Natural killer cell (primary cell): ENCODE measurements around the gene PTPRN2. TPM values are rescaled to one million over a fixed set of nuclear protein-coding genes. Genes with fewer than 3 reads are reported as not detected.

Source experiments
- ATAC-seq, 3 donors: fragments of 150-1000 bp in 2 of 3; fragments of 200-7000 bp in 1 of 3; cut with Tn5 transposase; 1 replicate in 1 of 3; 2 replicates in 2 of 3; pipeline ENCODE4 v1.10.0; 2021; ENCODE audit warnings: mild to moderate bottlenecking in 2 of 3, moderate library complexity in 2 of 3
- DNase-seq, 2 donors: peaks; one replicate each; pipeline versions ENCODE4 v3.0.0 to v3.0.0-alpha.2; 2013 to 2021; ENCODE audit warnings: mixed read lengths in 1 of 2
- H3K27ac ChIP-seq: one replicate; pipeline ENCODE4 v1.5.1; 2013; ENCODE audit warnings: mild to moderate bottlenecking, low read length
- H3K27me3 ChIP-seq: one replicate; pipeline ENCODE4 v1.6.1; 2013; ENCODE audit warnings: low read length; ENCODE audit not compliant: control insufficient read depth, insufficient read depth
- H3K36me3 ChIP-seq: one replicate; pipeline ENCODE4 v1.6.1; 2013; ENCODE audit warnings: low read length; ENCODE audit not compliant: control insufficient read depth, insufficient read depth
- H3K4me1 ChIP-seq: one replicate; pipeline ENCODE4 v1.6.1; 2013; ENCODE audit warnings: low read length; ENCODE audit not compliant: control insufficient read depth, insufficient read depth
- H3K4me3 ChIP-seq: one replicate; pipeline ENCODE4 v1.5.1; 2013; ENCODE audit warnings: low read length
- H3K9me3 ChIP-seq: one replicate; pipeline ENCODE4 v1.6.1; 2013; ENCODE audit warnings: low read length; ENCODE audit not compliant: control insufficient read depth, insufficient read depth
- H3K27ac Mint-ChIP-seq, 2 donors: one replicate each; pipeline ENCODE4 v1.8.0; 2022; ENCODE audit warnings: mild to moderate bottlenecking in 2 of 2, mixed read lengths in 2 of 2, moderate library complexity in 1 of 2
- H3K27me3 Mint-ChIP-seq, 2 donors: one replicate each; pipeline ENCODE4 v1.8.0; 2022; ENCODE audit warnings: low read depth in 2 of 2, mixed read lengths in 2 of 2
- H3K36me3 Mint-ChIP-seq: one replicate; pipeline ENCODE4 v1.8.0; 2022; ENCODE audit warnings: mixed read lengths
- H3K4me1 Mint-ChIP-seq, 2 donors: one replicate each; pipeline ENCODE4 v1.8.0; 2022; ENCODE audit warnings: mixed read lengths in 2 of 2
- H3K4me3 Mint-ChIP-seq: one replicate; pipeline ENCODE4 v1.8.0; 2022; ENCODE audit warnings: mild to moderate bottlenecking, moderate library complexity, mixed read lengths
- H3K9me3 Mint-ChIP-seq, 2 donors: one replicate each; pipeline ENCODE4 v1.8.0; 2022; ENCODE audit warnings: mixed read lengths in 2 of 2
- CTCF ChIP-seq: fragments of 200-600 bp; IDR thresholded peaks from one replicate; pipeline ENCODE4 v1.8.0; 2022; ENCODE audit warnings: antibody characterized with exemption
- WGBS: methylation state at CpG from one replicate; pipeline ENCODE4 v1.1.7; 2013; ENCODE audit warnings: missing lambda C conversion rate; ENCODE audit not compliant: insufficient coverage; 5-methylcytosine and 5-hydroxymethylcytosine counted together
- intact Hi-C: fragments of 100-400 bp; cut with micrococcal nuclease; formaldehyde crosslinking; loops from one replicate; pipeline ENCODE4 v1.14.2; 2022
- total RNA-seq, 4 donors: library from RNA; stranded (reverse); fragments of 120-200 nt in 1 of 4; gene quantifications; one replicate each; pipeline versions ENCODE4 v1.2.3 to v1.2.4, GENCODE V29; 2013 to 2022

Gene PTPRN2
- total RNA-seq, 3 donors from 2014 or later (not counting 1 experiment from before 2014, with no cell fraction given): 1.3 to 2.5 (median 1.9) TPM

GRCh38 chr7:158484801-158485531, 102.7 kb downstream of the PTPRN2 start:
- Histone ChIP-seq H3K27me3 (no peaks in the 10 kb centered on the region), H3K36me3 (no peaks in the 10 kb centered on the region), H3K27ac (no peak overlapping the region), H3K4me1 (no peaks in the 10 kb centered on the region), H3K9me3 (no peaks in the 10 kb centered on the region), H3K4me3 (no peak overlapping the region)
- TF ChIP-seq CTCF: no peak
- WGBS: 95% methylated on average over 39 of the region's 50 CpGs
- no peak for ATAC-seq
- H3K27me3 Mint-ChIP-seq: no peaks in the 10 kb centered on the region
- no peak overlapping the region for H3K4me3 Mint-ChIP-seq
- H3K9me3 Mint-ChIP-seq: no peaks in the 10 kb centered on the region
- DNase-seq: no peak
- intact Hi-C loops: no loop called here
- no peaks in the 10 kb centered on the region for H3K4me1 Mint-ChIP-seq
- H3K27ac Mint-ChIP-seq: no peak overlapping the region
- no peaks in the 10 kb centered on the region for H3K36me3 Mint-ChIP-seq

- WGBS: 93% methylated on average over 3 of the region's 3 CpGs
- intact Hi-C loops: no loop called here
- no peaks in the 10 kb centered on the region for H3K36me3 Mint-ChIP-seq
- H3K4me3 ChIP-seq: no peak overlapping the region
- no peak for DNase-seq
- no peaks in the 10 kb centered on the region for H3K27me3 Mint-ChIP-seq
- no peaks in the 10 kb centered on the region for H3K9me3 Mint-ChIP-seq
- H3K36me3 ChIP-seq: no peaks in the 10 kb centered on the region
- ATAC-seq: no peak
- H3K9me3 ChIP-seq: no peaks in the 10 kb centered on the region
- no peak overlapping the region for H3K27ac ChIP-seq
- no peaks in the 10 kb centered on the region for H3K4me1 ChIP-seq
- no peaks in the 10 kb centered on the region for H3K27me3 ChIP-seq
- TF ChIP-seq CTCF: no peak
- no peak overlapping the region for H3K27ac Mint-ChIP-seq
- no peaks in the 10 kb centered on the region for H3K4me1 Mint-ChIP-seq
- no peak overlapping the region for H3K4me3 Mint-ChIP-seq
These were observed 105.1 kb downstream of the PTPRN2 start for GRCh38 chr7:158482480-158482879.

GRCh38 chr7:158479664-158480025, 108.0 kb downstream of the PTPRN2 start:
- H3K9me3 Mint-ChIP-seq: no peaks in the 10 kb centered on the region
- H3K27ac Mint-ChIP-seq: no peak overlapping the region
- TF ChIP-seq CTCF: no peak
- no peak for ATAC-seq
- H3K36me3 Mint-ChIP-seq: no peaks in the 10 kb centered on the region
- no peaks in the 10 kb centered on the region for H3K9me3 ChIP-seq
- H3K4me3 Mint-ChIP-seq: no peak overlapping the region
- DNase-seq: no peak
- no peaks in the 10 kb centered on the region for H3K4me1 Mint-ChIP-seq
- H3K27me3 ChIP-seq: no peaks in the 10 kb centered on the region
- H3K4me1 ChIP-seq: no peaks in the 10 kb centered on the region
- intact Hi-C loops: no loop called here
- H3K27me3 Mint-ChIP-seq: no peaks in the 10 kb centered on the region
- H3K27ac ChIP-seq: no peak overlapping the region
- 90% methylated on average over 14 of the region's 14 CpGs for WGBS
- no peaks in the 10 kb centered on the region for H3K36me3 ChIP-seq
- no peak overlapping the region for H3K4me3 ChIP-seq
